SK-N-SH treated with all-trans-retinoic acid at 6 μM for 48 hours (cell line): ENCODE results near the gene OR4D1.

Source experiments
- BACH2 ChIP-seq: fragments of 250-450 bp; sonication (Bioruptor Pico); IDR thresholded peaks from 2 replicates; pipeline ENCODE4 v1.9.0; 2021; ENCODE audit warnings: mild to moderate bottlenecking, borderline replicate concordance
- CSDC2 ChIP-seq: fragments of 250-450 bp; sonication (Bioruptor Pico); IDR thresholded peaks from 2 replicates; pipeline ENCODE4 v1.5.0; 2020; ENCODE audit warnings: mild to moderate bottlenecking, moderate library complexity
- CSRNP3 ChIP-seq: fragments of 250-450 bp; sonication (Bioruptor Pico); IDR thresholded peaks from 2 replicates; pipeline ENCODE4 v1.5.1; 2021; ENCODE audit warnings: mild to moderate bottlenecking, moderate library complexity
- ESRRG ChIP-seq: fragments of 250-450 bp; sonication (Bioruptor Pico); IDR thresholded peaks from 2 replicates; pipeline ENCODE4 v1.6.1; 2021; ENCODE audit warnings: mild to moderate bottlenecking
- GLIS3 ChIP-seq: fragments of 250-450 bp; sonication (Bioruptor Pico); IDR thresholded peaks from 2 replicates; pipeline ENCODE4 v1.5.0; 2020; ENCODE audit warnings: mild to moderate bottlenecking, moderate library complexity
- ISL1 ChIP-seq: fragments of 250-450 bp; sonication (Bioruptor Pico); IDR thresholded peaks from 2 replicates; pipeline ENCODE4 v2.1.2; 2022; ENCODE audit warnings: mild to moderate bottlenecking, moderate library complexity
- PATZ1 ChIP-seq: fragments of 250-450 bp; sonication (Bioruptor Pico); IDR thresholded peaks from 2 replicates; pipeline ENCODE4 v1.8.0; 2020; ENCODE audit warnings: mild to moderate bottlenecking, moderate library complexity, borderline replicate concordance
- ZC3H10 ChIP-seq: fragments of 250-450 bp; sonication (Bioruptor Pico); IDR thresholded peaks from 2 replicates; pipeline ENCODE4 v1.5.1; 2021; ENCODE audit warnings: mild to moderate bottlenecking, moderate library complexity
- ZFP3 ChIP-seq: fragments of 250-450 bp; sonication (Bioruptor Pico); IDR thresholded peaks from 2 replicates; pipeline ENCODE4 v1.5.0; 2020; ENCODE audit warnings: mild to moderate bottlenecking, moderate library complexity
- ZFP30 ChIP-seq: fragments of 450-650 bp; formaldehyde crosslinking; IDR thresholded peaks from 2 replicates; pipeline ENCODE4 v1.5.0; 2022; ENCODE audit warnings: mild to moderate bottlenecking, moderate library complexity
- TF ChIP-seq, protein P1 (sequence below): fragments of 250-450 bp; sonication (Bioruptor Pico); IDR thresholded peaks from 2 replicates; pipeline ENCODE4 v1.5.0; 2020; ENCODE audit warnings: mild to moderate bottlenecking, moderate library complexity

DNA sequence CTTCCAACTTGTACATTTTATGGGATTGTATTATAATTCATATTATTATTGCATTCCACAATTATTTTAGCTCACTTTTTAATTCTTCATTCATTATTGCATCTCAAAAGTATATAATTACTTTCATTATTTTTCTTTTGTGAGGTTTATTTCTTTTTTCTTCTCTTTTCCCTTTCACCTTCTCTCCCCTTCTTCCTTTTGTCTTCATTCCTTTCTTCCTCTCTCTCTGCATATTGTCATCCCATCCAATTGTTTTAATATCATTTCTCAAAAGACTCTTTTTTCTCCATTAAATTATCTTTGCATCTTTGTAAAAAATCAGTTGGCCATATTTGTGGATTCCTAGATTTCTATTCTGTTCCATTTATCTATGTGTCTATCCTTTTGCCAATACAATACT is 47.7 kb upstream of the OR4D1 start:
- TF ChIP-seq ISL1 (CRISPR knock-in tag), result no peak
- TF ChIP-seq, protein P1, sequence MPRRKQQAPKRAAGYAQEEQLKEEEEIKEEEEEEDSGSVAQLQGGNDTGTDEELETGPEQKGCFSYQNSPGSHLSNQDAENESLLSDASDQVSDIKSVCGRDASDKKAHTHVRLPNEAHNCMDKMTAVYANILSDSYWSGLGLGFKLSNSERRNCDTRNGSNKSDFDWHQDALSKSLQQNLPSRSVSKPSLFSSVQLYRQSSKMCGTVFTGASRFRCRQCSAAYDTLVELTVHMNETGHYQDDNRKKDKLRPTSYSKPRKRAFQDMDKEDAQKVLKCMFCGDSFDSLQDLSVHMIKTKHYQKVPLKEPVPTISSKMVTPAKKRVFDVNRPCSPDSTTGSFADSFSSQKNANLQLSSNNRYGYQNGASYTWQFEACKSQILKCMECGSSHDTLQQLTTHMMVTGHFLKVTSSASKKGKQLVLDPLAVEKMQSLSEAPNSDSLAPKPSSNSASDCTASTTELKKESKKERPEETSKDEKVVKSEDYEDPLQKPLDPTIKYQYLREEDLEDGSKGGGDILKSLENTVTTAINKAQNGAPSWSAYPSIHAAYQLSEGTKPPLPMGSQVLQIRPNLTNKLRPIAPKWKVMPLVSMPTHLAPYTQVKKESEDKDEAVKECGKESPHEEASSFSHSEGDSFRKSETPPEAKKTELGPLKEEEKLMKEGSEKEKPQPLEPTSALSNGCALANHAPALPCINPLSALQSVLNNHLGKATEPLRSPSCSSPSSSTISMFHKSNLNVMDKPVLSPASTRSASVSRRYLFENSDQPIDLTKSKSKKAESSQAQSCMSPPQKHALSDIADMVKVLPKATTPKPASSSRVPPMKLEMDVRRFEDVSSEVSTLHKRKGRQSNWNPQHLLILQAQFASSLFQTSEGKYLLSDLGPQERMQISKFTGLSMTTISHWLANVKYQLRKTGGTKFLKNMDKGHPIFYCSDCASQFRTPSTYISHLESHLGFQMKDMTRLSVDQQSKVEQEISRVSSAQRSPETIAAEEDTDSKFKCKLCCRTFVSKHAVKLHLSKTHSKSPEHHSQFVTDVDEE, result no peak
- no peak for TF ChIP-seq GLIS3 (CRISPR knock-in tag)
- no peak for TF ChIP-seq ESRRG (CRISPR knock-in tag)
- no peak for TF ChIP-seq ZFP3 (CRISPR knock-in tag)
- no peak for TF ChIP-seq ZFP30 (CRISPR knock-in tag)
- TF ChIP-seq BACH2 (CRISPR knock-in tag), result no peak
- no peak for TF ChIP-seq CSDC2 (CRISPR knock-in tag)
- no peak for TF ChIP-seq PATZ1 (CRISPR knock-in tag)
- TF ChIP-seq CSRNP3 (CRISPR knock-in tag), result no peak
- TF ChIP-seq ZC3H10, result no peak
